Measurements from ENCODE around the gene PPEF1. TPM values are rescaled to one million over a fixed set of nuclear protein-coding genes. Genes with fewer than 3 reads are reported as not detected.

Gene PPEF1
- total and polyA plus RNA-seq, 2 of the 4 experiments (the other 2 are of a cell fraction), result not detected

GRCh38 chrX:18748499-18748898 is 41.1 kb downstream of the PPEF1 start:
- Histone ChIP-seq H3K56ac (ENCODE audit: extremely low read depth, insufficient read depth, low read length) (no peak overlapping the region), H4K91ac (ENCODE audit: insufficient read depth, low read depth, low read length) (no peak overlapping the region), H3K18ac (ENCODE audit: low read depth, low read length) (no peak overlapping the region), H3K4me1 (ENCODE audit: control insufficient read depth, insufficient read depth, low read length) (no peaks in the 10 kb centered on the region), H4K5ac (ENCODE audit: low read depth, low read length) (no peak overlapping the region), H3K79me1 (ENCODE audit: low read depth in 1 of 2, low read length in 2 of 2) (no peaks in the 10 kb centered on the region), H3K14ac (replicated peaks; ENCODE audit: low read depth, low read length) (no peak overlapping the region), H2BK120ac (ENCODE audit: low read depth, low read length) (no peak overlapping the region), H3K27ac (ENCODE audit: insufficient read depth, low read length) (no peak overlapping the region), H2BK5ac (ENCODE audit: low read depth, low read length, poor library complexity, severe bottlenecking) (no peak overlapping the region), H3K27me3 (ENCODE audit: control insufficient read depth, insufficient read depth, low read length) (no peaks in the 10 kb centered on the region), H2AK5ac (ENCODE audit: low read depth, low read length) (no peak overlapping the region), H3K9me1 (ENCODE audit: insufficient read depth, low read length) (no peaks in the 10 kb centered on the region), H4K20me1 (ENCODE audit: insufficient read depth, low read length) (no peaks in the 10 kb centered on the region; the same call in 1 of the 2 replicates), H3K4me2 (ENCODE audit: low read depth, low read length) (no peak overlapping the region), H3K4me3 (ENCODE audit: insufficient read depth, low read depth, low read length) (no peak overlapping the region), H3K9me3 (ENCODE audit: control insufficient read depth, insufficient read depth, low read length) (no peaks in the 10 kb centered on the region), H2BK20ac (ENCODE audit: low read depth, low read length) (no peak overlapping the region), H2AFZ (replicated peaks; ENCODE audit: low read length, poor library complexity) (no peak overlapping the region), H3K36me3 (ENCODE audit: control insufficient read depth, insufficient read depth, low read length) (no peaks in the 10 kb centered on the region), H3K23ac (ENCODE audit: low read depth, low read length) (no peak overlapping the region), H3K4ac (ENCODE audit: low read depth, low read length) (no peak overlapping the region), H2BK15ac (ENCODE audit: low read depth, low read length) (no peak overlapping the region), H3K9ac (ENCODE audit: low read depth, low read length) (no peak overlapping the region), H4K8ac (ENCODE audit: low read depth in 2 of 2, low read length in 2 of 2) (no peak overlapping the region), H2AK9ac (replicated peaks; ENCODE audit: low read depth, low read length, poor library complexity) (no peak overlapping the region)
- dilution Hi-C loops (cut with HindIII; ENCODE audit: low sequenced_read_pairs, unreplicated experiment) (no loop called here), intact Hi-C loops (cut with micrococcal nuclease) (no loop called here), in situ Hi-C loops (cut with MboI; ENCODE audit: low sequenced_read_pairs) (no loop called here)
- no peak for DNase-seq
- POLR2A ChIA-PET (ENCODE audit: unreplicated experiment), result no interaction called here
- no peak for TF ChIP-seq POLR2A (IDR thresholded peaks at IDR 0.05; ENCODE audit: low read depth, low read length)
- no peak for TF ChIP-seq MAFK (IDR thresholded peaks at IDR 0.05; ENCODE audit: low read depth, low read length)
- TF ChIP-seq CEBPB (IDR thresholded peaks at IDR 0.05; ENCODE audit: low read depth, low read length), result no peak
- no peak for TF ChIP-seq RCOR1 (IDR thresholded peaks at IDR 0.05; ENCODE audit: insufficient replicate concordance, low read length)
- no peak for TF ChIP-seq ELK1 (IDR thresholded peaks at IDR 0.05; ENCODE audit: borderline replicate concordance, low read depth, low read length)
- TF ChIP-seq SMC3 (IDR thresholded peaks at IDR 0.05; ENCODE audit: low read depth, low read length), result no peak
- TF ChIP-seq NFE2L2 (IDR thresholded peaks at IDR 0.05; ENCODE audit: low read depth, low read length), result no peak
- TF ChIP-seq CTCF (conservative IDR thresholded peaks at IDR 0.05; ENCODE audit: low read depth, low read length), result no peak
- no peak for TF ChIP-seq BHLHE40 (IDR thresholded peaks at IDR 0.05; ENCODE audit: low read depth, low read length)
- no peak for TF ChIP-seq MAZ (IDR thresholded peaks at IDR 0.05; ENCODE audit: borderline replicate concordance, low read depth, low read length)
- TF ChIP-seq RFX5 (IDR thresholded peaks at IDR 0.05; ENCODE audit: low read depth, low read length), result no peak
- TF ChIP-seq RAD21 (IDR thresholded peaks at IDR 0.05; ENCODE audit: low read length), result no peak
- TF ChIP-seq USF2 (IDR thresholded peaks at IDR 0.05; ENCODE audit: low read depth, low read length), result no peak
- no peak for TF ChIP-seq FOS (IDR thresholded peaks at IDR 0.05; ENCODE audit: low read depth, low read length)
- TF ChIP-seq CHD1 (IDR thresholded peaks at IDR 0.05; ENCODE audit: low read depth, low read length), result no peak
- TF ChIP-seq MXI1 (IDR thresholded peaks at IDR 0.05; ENCODE audit: borderline replicate concordance, low read depth, low read length), result no peak
- CTCF ChIA-PET, result no interaction called here
- ATAC-seq (ENCODE audit: low read depth), result no peak
- no CpG with 5 or more reads among the region's 2 CpGs for whole genome bisulfite sequencing, 2 experiments (ENCODE audit: extremely low coverage in 2 of 2, insufficient read length in 1 of 2)
- no TSS peak for BruUV-seq (replicated peaks)
